ENCODE measurements around the gene C7orf57.
A peak's percentile ranks its signal among the peaks of the same experiment; 100 is the strongest.

The C7orf57 gene

DNA sequence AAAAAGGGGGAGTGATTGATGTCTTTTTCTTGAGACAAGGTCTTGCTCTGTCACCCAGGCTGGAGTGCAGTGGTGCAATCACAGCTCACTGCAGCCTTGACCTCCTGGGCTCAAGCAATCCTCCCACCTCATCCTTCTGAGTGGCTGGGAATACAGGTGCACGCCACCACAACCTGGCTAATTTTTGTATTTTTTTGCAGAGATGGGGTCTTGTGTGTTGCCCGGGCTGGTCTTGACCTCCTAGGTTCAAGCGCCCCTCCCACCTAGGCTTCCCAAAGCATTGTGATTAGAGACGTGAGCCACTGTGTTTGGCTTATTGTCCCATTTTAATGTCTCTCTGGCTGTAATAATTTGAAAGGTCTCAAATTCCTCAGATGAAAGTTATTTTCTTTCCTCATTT, 75.5 kb downstream of the C7orf57 start:
- peak overlapping the region; percentile 40 for H3K27ac ChIP-seq
- TF ChIP-seq, protein P1, sequence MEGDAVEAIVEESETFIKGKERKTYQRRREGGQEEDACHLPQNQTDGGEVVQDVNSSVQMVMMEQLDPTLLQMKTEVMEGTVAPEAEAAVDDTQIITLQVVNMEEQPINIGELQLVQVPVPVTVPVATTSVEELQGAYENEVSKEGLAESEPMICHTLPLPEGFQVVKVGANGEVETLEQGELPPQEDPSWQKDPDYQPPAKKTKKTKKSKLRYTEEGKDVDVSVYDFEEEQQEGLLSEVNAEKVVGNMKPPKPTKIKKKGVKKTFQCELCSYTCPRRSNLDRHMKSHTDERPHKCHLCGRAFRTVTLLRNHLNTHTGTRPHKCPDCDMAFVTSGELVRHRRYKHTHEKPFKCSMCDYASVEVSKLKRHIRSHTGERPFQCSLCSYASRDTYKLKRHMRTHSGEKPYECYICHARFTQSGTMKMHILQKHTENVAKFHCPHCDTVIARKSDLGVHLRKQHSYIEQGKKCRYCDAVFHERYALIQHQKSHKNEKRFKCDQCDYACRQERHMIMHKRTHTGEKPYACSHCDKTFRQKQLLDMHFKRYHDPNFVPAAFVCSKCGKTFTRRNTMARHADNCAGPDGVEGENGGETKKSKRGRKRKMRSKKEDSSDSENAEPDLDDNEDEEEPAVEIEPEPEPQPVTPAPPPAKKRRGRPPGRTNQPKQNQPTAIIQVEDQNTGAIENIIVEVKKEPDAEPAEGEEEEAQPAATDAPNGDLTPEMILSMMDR (conservative IDR thresholded peaks at IDR 0.05) = no peak
